HUES48 (cell line): ENCODE measurements around the gene C19orf85.

ENCODE experiments used
- H3K27ac ChIP-seq: one replicate; pipeline ENCODE4 v1.7.0; 2013; ENCODE audit warnings: low read depth, low read length, inconsistent platforms
- H3K27me3 ChIP-seq: 2 replicates; pipeline ENCODE4 v1.6.1; 2013; ENCODE audit warnings: mild to moderate bottlenecking, low read length; ENCODE audit not compliant: control insufficient read depth, insufficient read depth
- H3K36me3 ChIP-seq: 2 replicates; pipeline ENCODE4 v1.6.1; 2013; ENCODE audit warnings: low read length; ENCODE audit not compliant: control insufficient read depth, insufficient read depth
- H3K4me1 ChIP-seq: 2 replicates; pipeline ENCODE4 v1.6.1; 2013; ENCODE audit warnings: mild to moderate bottlenecking, low read length; ENCODE audit not compliant: control insufficient read depth, insufficient read depth
- H3K4me3 ChIP-seq: 2 replicates; pipeline ENCODE4 v1.5.1; 2013; ENCODE audit warnings: mild to moderate bottlenecking, low read depth, low read length
- H3K9ac ChIP-seq: 2 replicates; pipeline ENCODE4 v1.6.1; 2013; ENCODE audit warnings: mild to moderate bottlenecking, low read depth, low read length, moderate library complexity
- H3K9me3 ChIP-seq: 2 replicates; pipeline ENCODE4 v1.6.1; 2013; ENCODE audit warnings: low read length; ENCODE audit not compliant: control insufficient read depth, insufficient read depth

Gene C19orf85

GRCh38 chr19:55418185-55418584 lies 46.4 kb downstream of the C19orf85 start:
- H3K9me3 ChIP-seq, result no peaks in the 10 kb centered on the region

More at GRCh38 chr19:55418185-55418584, 46.4 kb downstream of the C19orf85 start:
- Histone ChIP-seq H3K4me3 (no peak overlapping the region), H3K36me3 (no peaks in the 10 kb centered on the region), H3K27me3 (0 out of 2 replicates have a peak, but pooled peaks cover 3% of the 10 kb centered on the region), H3K27ac (no peak overlapping the region), H3K4me1 (no peaks in the 10 kb centered on the region), H3K9ac (no peak overlapping the region)
